Stimulated activated CD8-positive, alpha-beta memory T cell treated with anti-CD3 and anti-CD28 coated beads, Interleukin-4, amount 100 ng/mL, for 48 hours (primary cell): ENCODE results near the gene IMP4.

ENCODE experiments used
- DNase-seq: peaks from one replicate; pipeline ENCODE4 v3.0.0-alpha.2; 2020

IMP4 gene

GRCh38 chr2:130378898-130379214 lies 36.2 kb downstream of the IMP4 start:
- no peak for DNase-seq

- no peak for DNase-seq
Observed at GRCh38 chr2:130380096-130380934, 37.6 kb downstream of the IMP4 start.

- no peak for DNase-seq
Observed at GRCh38 chr2:130381145-130381544, 38.4 kb downstream of the IMP4 start.

- DNase-seq = no peak
Observed at GRCh38 chr2:130381619-130382018, 38.9 kb downstream of the IMP4 start.

- DNase-seq = no peak
Observed at GRCh38 chr2:130382313-130382917, 39.7 kb downstream of the IMP4 start.

- no peak for DNase-seq
Observed at GRCh38 chr2:130385709-130386108, 43.0 kb downstream of the IMP4 start.

GRCh38 chr2:130387071-130387400 lies 44.3 kb downstream of the IMP4 start:
- DNase-seq = no peak

- no peak for DNase-seq
Observed at GRCh38 chr2:130387804-130388203, 45.1 kb downstream of the IMP4 start.

GRCh38 chr2:130388221-130388907 lies 45.7 kb downstream of the IMP4 start:
- DNase-seq = no peak

GRCh38 chr2:130389358-130389757 lies 46.7 kb downstream of the IMP4 start:
- no peak for DNase-seq

GRCh38 chr2:130389783-130390182 lies 47.1 kb downstream of the IMP4 start:
- DNase-seq = no peak

- no peak for DNase-seq
Observed at GRCh38 chr2:130390460-130391057, 47.9 kb downstream of the IMP4 start.

- DNase-seq = peak; percentile 86
Observed at GRCh38 chr2:130391058-130391871, 48.6 kb downstream of the IMP4 start.

GRCh38 chr2:130391872-130392670 lies 49.4 kb downstream of the IMP4 start:
- DNase-seq = no peak

GRCh38 chr2:130393318-130393910 lies 50.7 kb downstream of the IMP4 start:
- DNase-seq = no peak
